Neural cell (in vitro differentiated cells): ENCODE results near the gene ZC2HC1B. TPM values are rescaled to one million over a fixed set of nuclear protein-coding genes. Genes with fewer than 3 reads are reported as not detected.
A peak's percentile ranks its signal among the peaks of the same experiment; 100 is the strongest.

Experiments used
- H2AFZ ChIP-seq: fragments of 200-600, 300-800 bp; sonication (generic), shearing (Covaris generic); 2 replicates; pipeline ENCODE4 v1.6.0; 2014; ENCODE audit warnings: low read depth, mild to moderate bottlenecking, antibody characterized with exemption, low read length, moderate library complexity
- H3F3A ChIP-seq: fragments of 200-600 bp; shearing (Covaris generic); 2 replicates; pipeline ENCODE4 v1.6.1; 2016; ENCODE audit warnings: mild to moderate bottlenecking, moderate library complexity, mixed read lengths, antibody characterized with exemption, low read length; ENCODE audit not compliant: insufficient read depth, poor library complexity, severe bottlenecking
- H3K27ac ChIP-seq: fragments of 200-600, 300-800 bp; sonication (generic), shearing (Covaris generic); 2 replicates; pipeline ENCODE4 v1.5.1; 2014; ENCODE audit warnings: mild to moderate bottlenecking, low read length, moderate library complexity
- H3K27me3 ChIP-seq: fragments of 300-800, 200-600 bp; sonication (generic), shearing (Covaris generic); 2 replicates; pipeline ENCODE4 v1.6.0; 2014; ENCODE audit warnings: mild to moderate bottlenecking, low read depth, low read length, moderate library complexity; ENCODE audit not compliant: insufficient read depth
- H3K36me3 ChIP-seq: fragments of 300-800, 200-600 bp; sonication (generic), shearing (Covaris generic); 2 replicates; pipeline ENCODE4 v1.5.1; 2014; ENCODE audit warnings: mild to moderate bottlenecking, antibody characterized with exemption, low read length, moderate library complexity; ENCODE audit not compliant: insufficient read depth
- H3K4me2 ChIP-seq: fragments of 300-800, 200-600 bp; sonication (generic), shearing (Covaris generic); 2 replicates; pipeline ENCODE4 v1.6.0; 2014; ENCODE audit warnings: mild to moderate bottlenecking, low read length
- H3K4me3 ChIP-seq: fragments of 300-800, 200-600 bp; sonication (generic), shearing (Covaris generic); 2 replicates; pipeline ENCODE4 v1.5.1; 2014; ENCODE audit warnings: mild to moderate bottlenecking, low read length, moderate library complexity
- H3K79me2 ChIP-seq: fragments of 200-600 bp; shearing (Covaris generic); replicated peaks from 2 replicates; pipeline ENCODE4 v1.6.0; 2014; ENCODE audit warnings: mild to moderate bottlenecking, low read length, moderate library complexity; ENCODE audit not compliant: insufficient read depth
- H3K9ac ChIP-seq: fragments of 300-800, 200-600 bp; sonication (generic), shearing (Covaris generic); 2 replicates; pipeline ENCODE4 v1.6.1; 2016; ENCODE audit warnings: mild to moderate bottlenecking, low read length, mixed read lengths
- H3K9me2 ChIP-seq: fragments of 200-600 bp; shearing (Covaris generic); 2 replicates; pipeline ENCODE4 v1.6.1; 2016; ENCODE audit warnings: mild to moderate bottlenecking, low read length, mixed read lengths; ENCODE audit not compliant: insufficient read depth
- H3K9me3 ChIP-seq: fragments of 200-600, 300-800 bp; sonication (generic), shearing (Covaris generic); 2 replicates; pipeline ENCODE4 v1.6.1; 2016; ENCODE audit warnings: mild to moderate bottlenecking, mixed run types, low read length, moderate library complexity, mixed read lengths
- H4K20me1 ChIP-seq: fragments of 200-600 bp; shearing (Covaris generic); 2 replicates; pipeline ENCODE4 v1.6.1; 2016; ENCODE audit warnings: mild to moderate bottlenecking, mixed run types; ENCODE audit not compliant: insufficient read depth
- CTCF ChIP-seq: fragments of 450-650 bp; IDR thresholded peaks from 2 replicates; pipeline ENCODE4 v1.5.1; 2014; ENCODE audit warnings: antibody characterized with exemption, mild to moderate bottlenecking, moderate library complexity; ENCODE audit not compliant: poor library complexity, severe bottlenecking
- EP300 ChIP-seq: fragments of 450-650 bp; conservative IDR thresholded peaks from 2 replicates; pipeline ENCODE4 v1.6.1; 2014; ENCODE audit warnings: antibody characterized with exemption, mild to moderate bottlenecking, moderate library complexity; ENCODE audit not compliant: poor library complexity, severe bottlenecking
- MXI1 ChIP-seq: fragments of 450-650 bp; conservative IDR thresholded peaks from 2 replicates; pipeline ENCODE4 v1.6.1; 2014; ENCODE audit warnings: antibody characterized with exemption, mild to moderate bottlenecking; ENCODE audit not compliant: poor library complexity, severe bottlenecking
- POLR2AphosphoS5 ChIP-seq: IDR thresholded peaks from 2 replicates; pipeline ENCODE4 v1.6.1; 2012
- SMC3 ChIP-seq: fragments of 450-650 bp; conservative IDR thresholded peaks from 2 replicates; pipeline ENCODE4 v1.6.1; 2014; ENCODE audit warnings: antibody characterized with exemption, mild to moderate bottlenecking, moderate library complexity; ENCODE audit not compliant: poor library complexity
- TAF1 ChIP-seq: IDR thresholded peaks from 2 replicates; pipeline ENCODE4 v1.6.1; 2012; ENCODE audit warnings: low read depth
- polyA plus RNA-seq: library from polyadenylated mRNA; depleted of rRNA; stranded (reverse); fragments of >200 nt; gene quantifications from 2 replicates; pipeline ENCODE4 v1.2.3, GENCODE V29; 2014
- TF ChIP-seq, protein P1 (sequence below): IDR thresholded peaks from 2 replicates; pipeline ENCODE4 v1.6.1; 2012; ENCODE audit warnings: borderline replicate concordance

ZC2HC1B gene
- polyA plus RNA-seq, 1 donor from 2014 or later = not detected

DNA sequence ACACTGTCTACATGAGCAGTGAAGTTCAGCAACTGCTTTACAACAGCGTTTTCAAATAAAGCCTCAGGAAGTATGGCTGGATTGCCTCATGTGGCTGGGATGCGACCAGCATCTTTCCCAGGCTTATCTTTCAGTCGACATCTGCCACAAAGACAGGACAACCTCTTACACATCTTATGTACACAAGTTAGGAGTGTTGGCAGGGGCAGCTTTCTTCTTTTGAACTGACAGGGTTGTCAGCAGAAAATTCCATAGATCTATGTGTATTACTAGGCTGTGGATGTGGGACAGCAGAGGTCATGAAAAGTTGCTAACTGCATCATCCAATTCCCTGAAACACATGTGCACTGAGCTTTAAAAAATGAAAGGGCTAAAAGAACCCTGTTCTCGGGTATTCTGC is 95.7 kb downstream of the ZC2HC1B start:
- no peak overlapping the region for H2AFZ ChIP-seq
- H3K27me3 ChIP-seq = no peaks in the 10 kb centered on the region
- no peaks in the 10 kb centered on the region for H3K79me2 ChIP-seq

GRCh38 chr6:143961066-143961465 is 96.8 kb downstream of the ZC2HC1B start:
- H3K27ac ChIP-seq = peak overlapping the region; percentile 57
- no peak overlapping the region for H3K4me2 ChIP-seq
- H3K27me3 ChIP-seq = no peaks in the 10 kb centered on the region
- peaks cover 4% of the 10 kb centered on the region for H3F3A ChIP-seq
- H3K9me3 ChIP-seq = no peaks in the 10 kb centered on the region
- H3K9me2 ChIP-seq = no peaks in the 10 kb centered on the region
- TF ChIP-seq SMC3 (no peak), EP300 (no peak), TAF1 (no peak)
- H3K79me2 ChIP-seq = no peaks in the 10 kb centered on the region
- H3K4me3 ChIP-seq = no peak overlapping the region
- H3K9ac ChIP-seq = no peak overlapping the region
- H2AFZ ChIP-seq = no peak overlapping the region
- H4K20me1 ChIP-seq = no peaks in the 10 kb centered on the region
- H3K36me3 ChIP-seq = no peaks in the 10 kb centered on the region

More for the DNA sequence above, 95.7 kb downstream of the ZC2HC1B start:
- Histone ChIP-seq H3K36me3 (no peaks in the 10 kb centered on the region), H3K4me3 (no peak overlapping the region), H4K20me1 (no peaks in the 10 kb centered on the region), H3K9me3 (no peaks in the 10 kb centered on the region), H3K9me2 (no peaks in the 10 kb centered on the region), H3K27ac (no peak overlapping the region), H3K9ac (no peak overlapping the region), H3K4me2 (no peak overlapping the region), H3F3A (peaks cover 4% of the 10 kb centered on the region)
- no peak for TF ChIP-seq MXI1

DNA sequence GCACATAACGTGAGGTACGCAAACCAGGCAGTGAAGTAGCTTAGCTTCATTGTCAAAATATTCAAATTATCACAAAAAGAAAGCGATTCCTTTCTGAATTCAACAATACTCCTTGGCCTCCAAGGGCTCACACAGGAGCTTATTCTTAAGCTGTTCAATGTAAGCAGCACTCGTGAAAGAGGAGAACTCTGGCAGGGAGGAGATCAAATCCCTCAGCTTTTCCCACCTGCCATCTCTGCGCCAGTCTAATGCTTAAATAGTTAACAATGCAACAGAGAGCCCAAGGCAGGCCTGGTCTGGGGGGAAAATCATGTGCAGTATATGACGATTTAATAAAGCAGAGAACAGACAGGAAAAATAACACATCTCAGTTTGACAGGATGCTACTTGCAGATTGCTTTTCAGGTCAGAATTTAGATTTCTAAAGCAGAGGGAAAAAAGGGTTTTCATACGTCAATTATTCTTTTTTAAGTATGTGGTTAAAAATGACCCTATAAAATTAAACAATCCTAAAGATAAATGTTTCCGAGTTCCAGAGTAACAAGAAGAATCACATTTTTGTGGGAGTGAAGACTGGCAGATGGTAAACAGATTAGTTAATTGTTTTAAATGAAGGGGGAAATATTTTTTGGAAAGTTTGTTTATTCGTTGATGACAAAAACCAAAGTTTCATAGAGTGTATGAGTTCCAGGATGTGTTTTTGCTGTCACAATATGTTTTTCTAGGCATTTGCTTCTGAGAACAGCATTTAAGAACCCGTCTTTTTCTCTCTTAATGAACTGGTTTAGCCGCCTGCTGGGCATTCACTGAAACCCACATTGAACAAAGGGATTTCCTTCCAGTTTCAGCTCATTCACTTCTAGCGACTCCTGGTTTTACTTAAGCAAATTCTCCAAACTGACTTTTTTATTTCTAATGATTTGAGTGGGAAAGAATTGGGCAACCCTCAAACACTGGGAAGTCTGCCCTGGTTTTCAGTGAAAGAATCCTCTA is 97.9 kb downstream of the ZC2HC1B start:
- Histone ChIP-seq H3K4me3 (peak overlapping the region; percentile 33), H3K9me3 (no peaks in the 10 kb centered on the region), H4K20me1 (no peaks in the 10 kb centered on the region), H3K79me2 (no peaks in the 10 kb centered on the region), H3K9me2 (no peaks in the 10 kb centered on the region), H3K9ac (no peak overlapping the region), H3K27me3 (no peaks in the 10 kb centered on the region), H3K36me3 (no peaks in the 10 kb centered on the region), H3K4me2 (peak overlapping the region; percentile 13), H3K27ac (peak overlapping the region; percentile 57), H2AFZ (peak overlapping the region; percentile 29), H3F3A (peaks cover 4% of the 10 kb centered on the region)
- peak; percentile 49 for TF ChIP-seq CTCF
- TF ChIP-seq, protein P1, sequence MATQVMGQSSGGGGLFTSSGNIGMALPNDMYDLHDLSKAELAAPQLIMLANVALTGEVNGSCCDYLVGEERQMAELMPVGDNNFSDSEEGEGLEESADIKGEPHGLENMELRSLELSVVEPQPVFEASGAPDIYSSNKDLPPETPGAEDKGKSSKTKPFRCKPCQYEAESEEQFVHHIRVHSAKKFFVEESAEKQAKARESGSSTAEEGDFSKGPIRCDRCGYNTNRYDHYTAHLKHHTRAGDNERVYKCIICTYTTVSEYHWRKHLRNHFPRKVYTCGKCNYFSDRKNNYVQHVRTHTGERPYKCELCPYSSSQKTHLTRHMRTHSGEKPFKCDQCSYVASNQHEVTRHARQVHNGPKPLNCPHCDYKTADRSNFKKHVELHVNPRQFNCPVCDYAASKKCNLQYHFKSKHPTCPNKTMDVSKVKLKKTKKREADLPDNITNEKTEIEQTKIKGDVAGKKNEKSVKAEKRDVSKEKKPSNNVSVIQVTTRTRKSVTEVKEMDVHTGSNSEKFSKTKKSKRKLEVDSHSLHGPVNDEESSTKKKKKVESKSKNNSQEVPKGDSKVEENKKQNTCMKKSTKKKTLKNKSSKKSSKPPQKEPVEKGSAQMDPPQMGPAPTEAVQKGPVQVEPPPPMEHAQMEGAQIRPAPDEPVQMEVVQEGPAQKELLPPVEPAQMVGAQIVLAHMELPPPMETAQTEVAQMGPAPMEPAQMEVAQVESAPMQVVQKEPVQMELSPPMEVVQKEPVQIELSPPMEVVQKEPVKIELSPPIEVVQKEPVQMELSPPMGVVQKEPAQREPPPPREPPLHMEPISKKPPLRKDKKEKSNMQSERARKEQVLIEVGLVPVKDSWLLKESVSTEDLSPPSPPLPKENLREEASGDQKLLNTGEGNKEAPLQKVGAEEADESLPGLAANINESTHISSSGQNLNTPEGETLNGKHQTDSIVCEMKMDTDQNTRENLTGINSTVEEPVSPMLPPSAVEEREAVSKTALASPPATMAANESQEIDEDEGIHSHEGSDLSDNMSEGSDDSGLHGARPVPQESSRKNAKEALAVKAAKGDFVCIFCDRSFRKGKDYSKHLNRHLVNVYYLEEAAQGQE = no peak
- TF ChIP-seq POLR2AphosphoS5 = peak; percentile 10
